Heart right ventricle (tissue), 16 donors: ENCODE data around the gene DAB2IP. TPM values are rescaled to one million over a fixed set of nuclear protein-coding genes. Genes with fewer than 3 reads are reported as not detected.

Experiments
- ATAC-seq, 8 donors: fragments of 200-7000 bp; cut with Tn5 transposase; one replicate each; pipeline ENCODE4 v1.9.1; 2020; ENCODE audit warnings: mild to moderate bottlenecking in 8 of 8, moderate library complexity in 8 of 8, moderate number of reproducible peaks in 1 of 8
- DNase-seq, 2 donors: peaks; one replicate each; pipeline ENCODE4 v3.0.0-alpha.2; 2020
- H3K27ac ChIP-seq, 10 donors: fragments of 200-600 bp; sonication (generic) in 2 of 10; one replicate each; pipeline versions ENCODE4 v1.5.0 to v1.8.0; 2020 to 2022; ENCODE audit warnings: mild to moderate bottlenecking in 3 of 10
- H3K27me3 ChIP-seq, 7 donors: fragments of 200-600 bp; one replicate each; pipeline ENCODE4 v1.8.0; 2021 to 2022; ENCODE audit warnings: mild to moderate bottlenecking in 2 of 7
- H3K36me3 ChIP-seq, 9 donors: fragments of 200-600 bp; sonication (generic) in 1 of 9; one replicate each; pipeline versions ENCODE4 v1.5.0 to v1.8.0; 2020 to 2022; ENCODE audit warnings: mild to moderate bottlenecking in 2 of 9
- H3K4me1 ChIP-seq, 9 donors: fragments of 200-600 bp; sonication (generic) in 1 of 9; one replicate each; pipeline versions ENCODE4 v1.5.0 to v1.8.0; 2020 to 2022; ENCODE audit warnings: mild to moderate bottlenecking in 4 of 9
- H3K4me3 ChIP-seq, 10 donors: fragments of 200-600 bp; sonication (generic) in 2 of 10; one replicate each; pipeline versions ENCODE4 v1.5.0 to v1.8.0; 2020 to 2022; ENCODE audit warnings: mild to moderate bottlenecking in 7 of 10, moderate library complexity in 2 of 10
- H3K9me3 ChIP-seq, 11 donors: fragments of 200-600 bp in 10 of 11; sonication (generic) in 2 of 11; one replicate each; pipeline versions ENCODE4 v1.5.0 to v1.8.0; 2013 to 2022; ENCODE audit warnings: mild to moderate bottlenecking in 2 of 11, control low read depth in 1 of 11, moderate library complexity in 1 of 11
- CTCF ChIP-seq, 9 donors: fragments of 200-600 bp; sonication (generic) in 2 of 9; IDR thresholded peaks; one replicate each; pipeline versions ENCODE4 v1.5.0 to v1.8.0; 2021 to 2022; ENCODE audit warnings: antibody characterized with exemption in 9 of 9, mild to moderate bottlenecking in 5 of 9, moderate library complexity in 1 of 9
- WGBS, 2 donors: extraction: QIAGEN DNeasy Blood & Tissue Kit; methylation state at CpG; one replicate each; pipeline ENCODE4 v1.1.7; 2013; ENCODE audit warnings: inconsistent platforms in 1 of 2; 5-methylcytosine and 5-hydroxymethylcytosine counted together
- intact Hi-C, 10 donors: fragments of 100-400 bp; cut with DNase I; formaldehyde crosslinking; loops; one replicate each; pipeline versions ENCODE4 v1.11.1 to v1.14.2; 2022
- polyA plus RNA-seq, 2 donors: library from polyadenylated mRNA; stranded (reverse); fragments of 200-250 nt; gene quantifications; one replicate each; pipeline ENCODE4 v1.2.3, GENCODE V29; 2013
- total RNA-seq, 10 donors: library from RNA; stranded (reverse); fragmentation: NEBNext Ultra II Directional in 3 of 10; extraction: Animal tissue kit (Norgen Biotek cat#: 25700) in 3 of 10; gene quantifications; one replicate each; pipeline versions ENCODE4 v1.2.1 to v1.2.4, GENCODE V29; 2021 to 2023
- donor health status: Arrhythmogenic right ventricular cardiomyopathy.
- donor health status: ischemic (EF 13 %, LVEDD 7.1; RV severe dilation, severe dysfunction).
- donor health status: healthy with polysubstance abuse.
- donor health status: DM: no; HTN: yes; CAD: no.
- donor health status: DM: no; HTN: no; CAD: no.
- donor health status: ischemic (EF 25% LVEDD 6.9; RV normal size, moderate dysfunction).
- donor health status: ischemic (EF 25% LVEDD 5.7; RV mildly dilated, moderate dysfunction).
- donor health status: healthy.
- donor health status: DM: yes; HTN: yes; CAD: no.
- donor health status: Ischemic cardiomyopathy.
- donor health status: ischemic (EF 35%, LVEDD 5.7; RV mildly dilated, moderate dysfunction).
- donor health status: nonischemic (EF 11% LVEDD 7.7; RV severe dilation, severe dysfunction).
- donor health status: DM: yes; HTN: yes; CAD: no.
- donor health status: PGD.
- donor health status: ischemic (EF 29% LVEDD 5.4; RV normal size, mild dysfunction).
- donor health status: nonischemic (EF 23%, LVEDD 6.1; RV moderate dilation, normal function).

The DAB2IP gene
- total and polyA plus RNA-seq, 12 donors = 18.1 to 71.1 (median 52.8) TPM

- H3K4me3 ChIP-seq = no peak overlapping the region
- DNase-seq (no peak), ATAC-seq (peak in 5 of 8 donors; percentile 6 to 43 (median 26))
- intact Hi-C loops = loop anchor here in 5 of 10 donors (5.0 to 10.0 kb wide), 5 partner anchors 54 to 234 kb away; no protein-coding TSS in a partner anchor
- 71 to 80% methylated on average over 8 of the region's 8 CpGs for WGBS, 2 donors
- no peaks in the 10 kb centered on the region for H3K27me3 ChIP-seq
- H3K36me3 ChIP-seq = peaks cover 0 to 17% (median 0%) of the 10 kb centered on the region in 9 donors
- TF ChIP-seq CTCF (IDR thresholded peaks at IDR 0.05) = no peak
- peaks cover 16 to 64% (median 46%) of the 10 kb centered on the region in 9 donors for H3K4me1 ChIP-seq
- H3K9me3 ChIP-seq = no peaks in the 10 kb centered on the region
- peak overlapping the region in 3 of 10 donors; percentile 19 to 65 (median 54) for H3K27ac ChIP-seq
Measured at GRCh38 chr9:121690316-121690715, 38.9 kb downstream of the DAB2IP start.

GRCh38 chr9:121690766-121691165 lies 39.3 kb downstream of the DAB2IP start:
- intact Hi-C loops = loop anchor here in 5 of 10 donors (5.0 to 10.0 kb wide), 5 partner anchors 54 to 234 kb away; no protein-coding TSS in a partner anchor
- H3K4me1 ChIP-seq = peaks cover 16 to 60% (median 46%) of the 10 kb centered on the region in 9 donors
- ATAC-seq (no peak), DNase-seq (no peak)
- H3K27ac ChIP-seq = peak overlapping the region in 3 of 10 donors; percentile 43 to 65 (median 54)
- TF ChIP-seq CTCF (IDR thresholded peaks at IDR 0.05) = no peak
- H3K36me3 ChIP-seq = peaks cover 0 to 17% (median 0%) of the 10 kb centered on the region in 9 donors
- no peaks in the 10 kb centered on the region for H3K9me3 ChIP-seq
- H3K27me3 ChIP-seq = no peaks in the 10 kb centered on the region
- H3K4me3 ChIP-seq = no peak overlapping the region
- WGBS, 2 donors = 91 to 94% methylated on average over 1 of the region's 1 CpG

- peaks cover 0 to 8% (median 0%) of the 10 kb centered on the region in 7 donors for H3K27me3 ChIP-seq
- peaks cover 16 to 53% (median 38%) of the 10 kb centered on the region in 9 donors for H3K4me1 ChIP-seq
- peak overlapping the region in 7 of 10 donors; percentile 21 to 65 (median 54) for H3K27ac ChIP-seq
- H3K36me3 ChIP-seq = peaks cover 0 to 11% (median 0%) of the 10 kb centered on the region in 9 donors
- no peak for ATAC-seq
- intact Hi-C loops = loop anchor here in 5 of 10 donors (5.0 to 10.0 kb wide), 5 partner anchors 53 to 233 kb away; no protein-coding TSS in a partner anchor
- TF ChIP-seq CTCF (IDR thresholded peaks at IDR 0.05) = no peak
- 40 to 44% methylated on average over 6 of the region's 6 CpGs for WGBS, 2 donors
- H3K9me3 ChIP-seq = no peaks in the 10 kb centered on the region
- no peak for DNase-seq
- H3K4me3 ChIP-seq = no peak overlapping the region
Measured at GRCh38 chr9:121691890-121692289, 40.5 kb downstream of the DAB2IP start.

GRCh38 chr9:121692606-121693387 lies 41.4 kb downstream of the DAB2IP start:
- Histone ChIP-seq H3K9me3 (no peaks in the 10 kb centered on the region), H3K27ac (peak overlapping the region in 8 of 10 donors; percentile 32 to 65 (median 48)), H3K36me3 (peaks cover 0 to 11% (median 0%) of the 10 kb centered on the region in 9 donors), H3K27me3 (peaks cover 0 to 17% (median 0%) of the 10 kb centered on the region in 7 donors), H3K4me3 (no peak overlapping the region), H3K4me1 (peaks cover 16 to 54% (median 36%) of the 10 kb centered on the region in 9 donors)
- 76 to 78% methylated on average over 14 of the region's 14 CpGs for WGBS, 2 donors
- intact Hi-C loops = loop anchor here in 5 of 10 donors (5.0 to 10.0 kb wide), 5 partner anchors 52 to 232 kb away; no protein-coding TSS in a partner anchor
- peak; percentile 32 to 90 (median 56) for ATAC-seq
- DNase-seq = no peak
- TF ChIP-seq CTCF (IDR thresholded peaks at IDR 0.05) = no peak
